Measurements from ENCODE around the gene RAB3C. TPM values are rescaled to one million over a fixed set of nuclear protein-coding genes. Genes with fewer than 3 reads are reported as not detected.

RAB3C gene
- polyA plus RNA-seq, 1 donor (not counting 4 experiments of a cell fraction or from before 2014, with no cell fraction given): not detected

DNA sequence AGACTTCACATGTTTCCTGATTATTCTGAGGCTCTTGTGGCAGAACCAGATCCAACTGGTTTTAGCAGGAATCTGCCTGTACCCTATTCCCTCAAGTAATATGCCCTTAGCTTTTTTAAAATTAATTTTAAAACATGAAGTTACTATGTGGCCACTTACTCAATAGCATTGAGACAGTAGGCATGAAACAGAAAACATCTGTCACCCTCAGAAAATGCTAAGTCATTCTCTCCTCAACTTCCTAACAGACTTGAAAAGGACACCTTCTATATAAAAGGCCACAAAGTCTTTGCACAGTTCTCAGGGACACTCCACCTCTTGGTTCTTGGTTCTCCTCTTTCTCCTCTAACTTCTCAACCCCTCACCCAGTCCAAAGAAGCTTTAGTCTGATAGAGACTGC, 277.8 kb downstream of the RAB3C start:
- Histone ChIP-seq H3K79me2 (ENCODE audit: control insufficient read depth, insufficient read depth, low read length) (no peaks in the 10 kb centered on the region), H3K9me3 (ENCODE audit: control insufficient read depth, low read depth, low read length) (no peaks in the 10 kb centered on the region), H3K36me3 (ENCODE audit: control insufficient read depth in 2 of 2, extremely low read depth in 1 of 2, insufficient read depth in 2 of 2, low read length in 2 of 2) (no peaks in the 10 kb centered on the region), H2AFZ (ENCODE audit: control insufficient read depth, low read length) (no peak overlapping the region), H3K9ac (ENCODE audit: control insufficient read depth, extremely low read depth, insufficient read depth, low read length) (no peak overlapping the region), H3K27ac (ENCODE audit: control insufficient read depth, insufficient read depth, low read length) (no peak overlapping the region), H3K9me1 (ENCODE audit: control insufficient read depth, extremely low read depth, insufficient read depth, low read length) (no peaks in the 10 kb centered on the region), H3K4me1 (ENCODE audit: control insufficient read depth, extremely low read depth, insufficient read depth, low read length) (no peaks in the 10 kb centered on the region), H4K20me1 (ENCODE audit: control insufficient read depth, extremely low read depth, insufficient read depth, low read length) (no peaks in the 10 kb centered on the region), H3K27me3 (ENCODE audit: control insufficient read depth, extremely low read depth, insufficient read depth, low read length) (peaks cover 10% of the 10 kb centered on the region), H3K4me2 (ENCODE audit: control insufficient read depth, extremely low read depth, insufficient read depth, low read depth, low read length) (no peak overlapping the region), H3K4me3 (ENCODE audit: control insufficient read depth in 2 of 3, extremely low read depth in 1 of 3, insufficient read depth in 2 of 3, low read depth in 1 of 3, low read length in 3 of 3) (no peak overlapping the region)
- dilution Hi-C loops (cut with MboI; ENCODE audit: extremely low pct_ligation_motif_present, low sequenced_read_pairs): no loop called here
- no peak for DNase-seq (ENCODE audit: low read depth, low spot score)
- FAIRE-seq: no peak
- TF ChIP-seq EZH2 (IDR thresholded peaks at IDR 0.05; ENCODE audit: low read length): no peak
- TF ChIP-seq, protein P1, sequence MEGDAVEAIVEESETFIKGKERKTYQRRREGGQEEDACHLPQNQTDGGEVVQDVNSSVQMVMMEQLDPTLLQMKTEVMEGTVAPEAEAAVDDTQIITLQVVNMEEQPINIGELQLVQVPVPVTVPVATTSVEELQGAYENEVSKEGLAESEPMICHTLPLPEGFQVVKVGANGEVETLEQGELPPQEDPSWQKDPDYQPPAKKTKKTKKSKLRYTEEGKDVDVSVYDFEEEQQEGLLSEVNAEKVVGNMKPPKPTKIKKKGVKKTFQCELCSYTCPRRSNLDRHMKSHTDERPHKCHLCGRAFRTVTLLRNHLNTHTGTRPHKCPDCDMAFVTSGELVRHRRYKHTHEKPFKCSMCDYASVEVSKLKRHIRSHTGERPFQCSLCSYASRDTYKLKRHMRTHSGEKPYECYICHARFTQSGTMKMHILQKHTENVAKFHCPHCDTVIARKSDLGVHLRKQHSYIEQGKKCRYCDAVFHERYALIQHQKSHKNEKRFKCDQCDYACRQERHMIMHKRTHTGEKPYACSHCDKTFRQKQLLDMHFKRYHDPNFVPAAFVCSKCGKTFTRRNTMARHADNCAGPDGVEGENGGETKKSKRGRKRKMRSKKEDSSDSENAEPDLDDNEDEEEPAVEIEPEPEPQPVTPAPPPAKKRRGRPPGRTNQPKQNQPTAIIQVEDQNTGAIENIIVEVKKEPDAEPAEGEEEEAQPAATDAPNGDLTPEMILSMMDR (optimal IDR thresholded peaks at IDR 0.05 in 1 of 3, IDR thresholded peaks at IDR 0.05 in 1 of 3, conservative IDR thresholded peaks at IDR 0.05 in 1 of 3; ENCODE audit: extremely low read depth in 1 of 3, insufficient read depth in 2 of 3, low read length in 3 of 3): no peak

- no peaks in the 10 kb centered on the region for H3K27me3 ChIP-seq (ENCODE audit: control insufficient read depth, extremely low read depth, insufficient read depth, low read length)
- peaks cover 4% of the 10 kb centered on the region for H3K4me1 ChIP-seq (ENCODE audit: control insufficient read depth, extremely low read depth, insufficient read depth, low read length)
- no peak overlapping the region for H3K4me3 ChIP-seq (ENCODE audit: control insufficient read depth in 2 of 3, extremely low read depth in 1 of 3, insufficient read depth in 2 of 3, low read depth in 1 of 3, low read length in 3 of 3)
- TF ChIP-seq EZH2 (IDR thresholded peaks at IDR 0.05; ENCODE audit: low read length): no peak
- TF ChIP-seq, protein P1 (optimal IDR thresholded peaks at IDR 0.05 in 1 of 3, IDR thresholded peaks at IDR 0.05 in 1 of 3, conservative IDR thresholded peaks at IDR 0.05 in 1 of 3; ENCODE audit: extremely low read depth in 1 of 3, insufficient read depth in 2 of 3, low read length in 3 of 3): no peak
- no peak for DNase-seq (ENCODE audit: low read depth, low spot score)
- no peaks in the 10 kb centered on the region for H3K36me3 ChIP-seq (ENCODE audit: control insufficient read depth in 2 of 2, extremely low read depth in 1 of 2, insufficient read depth in 2 of 2, low read length in 2 of 2)
- FAIRE-seq: no peak
- peak overlapping the region; percentile 27 for H2AFZ ChIP-seq (ENCODE audit: control insufficient read depth, low read length)
- H3K4me2 ChIP-seq (ENCODE audit: control insufficient read depth, extremely low read depth, insufficient read depth, low read depth, low read length): peak overlapping the region; percentile 33
- dilution Hi-C loops (cut with MboI; ENCODE audit: extremely low pct_ligation_motif_present, low sequenced_read_pairs): no loop called here
- H3K9me1 ChIP-seq (ENCODE audit: control insufficient read depth, extremely low read depth, insufficient read depth, low read length): no peaks in the 10 kb centered on the region
- no peaks in the 10 kb centered on the region for H3K9me3 ChIP-seq (ENCODE audit: control insufficient read depth, low read depth, low read length)
- H4K20me1 ChIP-seq (ENCODE audit: control insufficient read depth, extremely low read depth, insufficient read depth, low read length): no peaks in the 10 kb centered on the region
- H3K79me2 ChIP-seq (ENCODE audit: control insufficient read depth, insufficient read depth, low read length): no peaks in the 10 kb centered on the region
- H3K9ac ChIP-seq (ENCODE audit: control insufficient read depth, extremely low read depth, insufficient read depth, low read length): no peak overlapping the region
- no peak overlapping the region for H3K27ac ChIP-seq (ENCODE audit: control insufficient read depth, insufficient read depth, low read length)
Measured at GRCh38 chr5:58868931-58869330, 286.1 kb downstream of the RAB3C start.
